KOPT-K1 (cell line): Measurements from ENCODE around the gene PDE8B.

ENCODE experiments used
- H3K27ac ChIP-seq: fragments of 200-600 bp; sonication (generic); 2 replicates; pipeline ENCODE4 v1.5.1; 2016; ENCODE audit warnings: antibody characterized with exemption, mild to moderate bottlenecking, low read depth, low read length; ENCODE audit not compliant: poor library complexity, severe bottlenecking
- H3K36me3 ChIP-seq: fragments of 200-600 bp; sonication (generic); 2 replicates; pipeline ENCODE4 v1.5.1; 2017; ENCODE audit warnings: antibody characterized with exemption, mild to moderate bottlenecking, low read length, moderate library complexity; ENCODE audit not compliant: insufficient read depth
- H3K9me3 ChIP-seq: fragments of 200-600 bp; sonication (generic); 2 replicates; pipeline ENCODE4 v1.5.1; 2017; ENCODE audit warnings: antibody characterized with exemption, low read length, mild to moderate bottlenecking; ENCODE audit not compliant: insufficient read depth, poor library complexity, severe bottlenecking

PDE8B gene

GRCh38 chr5:77180167-77181081 lies 30.1 kb upstream of the PDE8B start:
- H3K36me3 ChIP-seq, result no peaks in the 10 kb centered on the region
- H3K27ac ChIP-seq, result no peak overlapping the region
- H3K9me3 ChIP-seq, result no peaks in the 10 kb centered on the region

- no peak overlapping the region for H3K27ac ChIP-seq
Measured at GRCh38 chr5:77181173-77181572, 29.3 kb upstream of the PDE8B start.

DNA sequence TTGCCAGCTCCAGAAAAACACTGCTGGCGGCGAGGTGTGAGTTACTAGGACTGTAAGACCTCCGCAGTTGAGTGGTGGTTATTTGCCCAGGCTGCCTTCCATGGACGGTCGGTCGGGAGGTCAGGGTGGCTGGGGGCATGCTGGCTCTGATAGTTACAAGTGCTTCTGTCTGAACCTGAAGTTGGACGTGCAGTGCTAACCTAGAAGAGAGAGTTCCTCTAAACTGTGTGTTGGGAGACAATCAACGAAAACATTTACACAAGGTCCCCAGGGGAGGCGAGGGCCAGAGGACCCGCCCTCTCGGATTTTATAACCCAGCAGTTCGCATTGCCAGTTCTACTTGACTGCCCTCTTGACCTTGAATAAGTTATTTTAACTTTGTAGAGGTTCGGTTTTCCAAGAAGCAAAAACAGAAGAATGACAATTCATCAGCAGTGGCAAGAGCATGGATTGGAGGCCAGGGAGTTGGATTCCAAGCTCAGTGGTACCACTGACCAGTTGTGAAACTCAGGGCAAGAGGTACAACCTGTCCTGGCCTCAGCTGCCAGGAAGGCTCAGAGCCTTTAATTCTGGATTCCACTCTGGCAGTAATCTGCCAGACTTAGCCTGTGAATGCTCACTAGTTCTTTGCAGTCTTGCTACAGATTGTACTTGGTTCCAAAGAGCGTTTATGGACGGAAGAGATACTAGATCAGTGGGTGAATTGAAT lies 28.7 kb upstream of the PDE8B start:
- Histone ChIP-seq H3K27ac (no peak overlapping the region), H3K9me3 (no peaks in the 10 kb centered on the region), H3K36me3 (no peaks in the 10 kb centered on the region)

More at GRCh38 chr5:77181173-77181572, 29.3 kb upstream of the PDE8B start:
- H3K36me3 ChIP-seq, result no peaks in the 10 kb centered on the region
- H3K9me3 ChIP-seq, result no peaks in the 10 kb centered on the region

GRCh38 chr5:77182367-77182766 lies 28.1 kb upstream of the PDE8B start:
- no peaks in the 10 kb centered on the region for H3K36me3 ChIP-seq
- H3K9me3 ChIP-seq, result no peaks in the 10 kb centered on the region
- H3K27ac ChIP-seq, result no peak overlapping the region

DNA sequence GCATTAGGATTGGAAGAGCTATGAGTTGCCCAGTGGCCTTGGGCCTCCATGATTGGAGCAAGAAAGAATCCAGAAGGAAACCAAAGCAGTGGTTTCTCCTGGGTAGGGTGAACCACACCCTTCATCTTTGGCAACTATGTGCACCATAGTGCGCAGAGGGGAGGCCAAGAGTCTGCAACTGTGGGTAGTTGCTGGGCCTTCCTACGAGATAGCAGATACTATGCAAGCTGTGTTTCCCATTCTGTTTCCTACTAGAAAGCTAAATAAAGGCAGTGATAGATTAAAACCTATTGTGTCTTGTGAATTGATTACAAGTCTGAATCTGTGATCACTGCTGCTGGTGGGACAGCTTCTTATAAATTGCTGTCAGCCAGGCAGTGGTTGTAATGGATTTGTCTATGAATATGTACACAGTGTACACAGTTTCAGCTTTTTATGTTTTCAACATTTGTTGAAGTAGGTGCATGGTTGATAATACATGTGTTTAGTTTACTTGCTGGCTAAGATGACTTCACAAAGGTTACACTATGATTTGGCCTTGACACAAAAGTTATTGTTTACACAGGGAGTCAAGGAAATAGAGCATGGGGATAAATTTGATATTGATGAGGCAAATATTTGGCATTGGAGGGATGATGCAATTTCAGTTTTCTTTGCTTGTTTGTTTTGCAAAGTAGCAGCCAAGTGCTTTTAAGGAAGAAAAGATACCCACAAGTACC lies 23.7 kb upstream of the PDE8B start:
- no peaks in the 10 kb centered on the region for H3K9me3 ChIP-seq
- H3K36me3 ChIP-seq, result no peaks in the 10 kb centered on the region
- H3K27ac ChIP-seq, result no peak overlapping the region

GRCh38 chr5:77189421-77189820 lies 21.1 kb upstream of the PDE8B start:
- H3K36me3 ChIP-seq, result no peaks in the 10 kb centered on the region
- H3K27ac ChIP-seq, result no peak overlapping the region
- H3K9me3 ChIP-seq, result no peaks in the 10 kb centered on the region

DNA sequence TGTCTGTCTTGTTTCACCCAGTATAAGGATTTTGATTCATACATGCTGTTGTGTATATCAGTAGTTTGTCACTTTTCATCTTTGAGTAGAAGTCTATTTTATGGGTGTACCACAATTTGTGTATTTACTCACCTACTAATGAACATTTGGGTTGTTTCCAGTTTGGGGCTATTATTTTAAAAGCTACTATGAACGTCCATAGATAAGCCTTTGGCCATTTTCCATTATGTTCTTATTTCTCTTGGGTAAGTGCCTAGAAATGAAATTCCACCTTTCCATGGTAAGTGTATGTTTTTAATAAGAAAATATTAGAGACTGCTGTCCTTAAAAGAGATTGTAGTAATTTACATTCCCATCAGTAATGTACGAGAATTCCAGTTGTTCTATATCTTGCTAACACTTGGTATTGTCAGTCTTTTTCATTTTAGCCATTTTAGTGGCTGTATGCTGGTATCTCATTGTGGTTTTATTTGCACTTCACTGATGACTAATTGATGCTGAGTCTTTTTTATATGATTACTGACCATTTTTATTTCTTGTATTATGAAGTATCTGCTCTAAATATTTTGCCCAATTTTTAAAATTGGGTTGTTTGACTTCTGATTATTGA lies 17.9 kb upstream of the PDE8B start:
- peaks cover 2% of the 10 kb centered on the region for H3K9me3 ChIP-seq
- no peaks in the 10 kb centered on the region for H3K36me3 ChIP-seq

DNA sequence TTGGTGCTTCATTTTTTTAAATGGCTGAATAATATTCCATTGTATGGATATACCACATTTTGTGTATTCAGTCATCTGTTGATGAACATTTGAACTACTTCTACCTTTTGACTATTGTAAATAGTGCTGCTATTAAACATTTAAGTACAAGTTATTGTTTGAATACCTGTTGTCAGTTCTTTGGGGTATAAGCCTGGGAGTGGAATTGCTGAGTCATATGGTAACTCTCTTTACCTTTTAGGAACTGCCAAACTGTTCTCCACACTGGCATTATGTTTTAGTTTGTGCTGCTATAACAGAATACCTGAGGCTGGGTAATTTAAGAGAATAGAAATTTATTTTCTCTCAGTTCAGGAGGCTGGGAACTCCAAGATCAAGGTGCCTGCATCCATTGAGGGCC lies 15.7 kb upstream of the PDE8B start:
- H3K36me3 ChIP-seq, result no peaks in the 10 kb centered on the region
- H3K27ac ChIP-seq, result no peak overlapping the region
- H3K9me3 ChIP-seq, result peaks cover 17% of the 10 kb centered on the region

More for the DNA sequence above, 17.9 kb upstream of the PDE8B start:
- H3K27ac ChIP-seq, result no peak overlapping the region

DNA sequence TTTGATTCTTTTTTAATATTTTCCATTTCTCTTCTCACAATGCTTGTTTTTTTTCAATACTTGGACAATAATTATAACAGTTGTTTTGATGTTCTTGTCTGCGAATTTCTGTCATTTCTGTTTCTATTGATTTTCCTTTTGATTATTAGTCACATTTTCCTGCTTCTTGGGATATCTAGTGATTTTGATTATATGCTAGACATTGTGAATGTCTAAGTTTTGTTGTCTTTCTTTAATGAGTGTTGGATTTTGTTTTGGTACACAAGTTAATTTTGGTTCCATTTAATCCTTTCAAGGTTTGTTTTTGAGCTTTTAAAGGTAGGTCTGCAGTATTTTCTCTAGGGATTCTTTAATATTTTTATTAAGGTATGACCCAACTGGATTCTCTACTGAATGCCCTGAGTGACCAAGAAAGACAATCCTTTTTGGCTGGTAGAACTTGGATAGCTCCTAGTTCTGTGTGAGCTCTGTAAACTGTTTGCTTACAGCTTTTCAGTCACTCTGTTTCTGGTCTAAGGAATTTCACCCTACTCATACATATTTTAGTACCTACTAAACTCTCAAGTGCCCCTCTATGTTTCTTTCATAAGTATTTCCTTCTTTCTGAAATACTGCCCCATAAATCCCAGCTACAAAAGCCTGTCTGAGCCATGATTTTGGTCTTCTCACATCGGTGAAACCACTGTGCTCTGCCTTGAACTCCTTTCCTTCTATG lies 12.5 kb upstream of the PDE8B start:
- Histone ChIP-seq H3K27ac (no peak overlapping the region), H3K9me3 (peaks cover 17% of the 10 kb centered on the region), H3K36me3 (no peaks in the 10 kb centered on the region)

DNA sequence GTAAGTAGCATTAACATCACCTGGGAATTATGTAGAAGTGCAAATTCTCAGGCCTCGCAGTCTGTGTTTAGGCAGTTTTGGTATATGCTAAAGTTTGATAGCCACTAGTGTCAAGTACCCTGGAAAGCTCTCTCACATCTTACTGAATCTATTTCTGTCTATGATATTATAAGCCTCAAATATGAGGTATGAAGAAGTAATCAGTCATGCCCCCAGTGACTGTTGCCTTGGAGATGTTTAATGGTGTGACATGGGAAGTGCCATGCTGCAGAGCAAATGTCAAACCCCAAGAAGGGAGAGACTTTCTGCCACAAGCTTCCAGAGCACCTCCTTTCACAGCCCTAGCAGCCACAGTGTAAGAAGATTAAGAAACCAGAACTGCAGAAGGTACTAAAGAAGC lies 9.8 kb upstream of the PDE8B start:
- H3K27ac ChIP-seq, result no peak overlapping the region
- H3K36me3 ChIP-seq, result no peaks in the 10 kb centered on the region
- peaks cover 17% of the 10 kb centered on the region for H3K9me3 ChIP-seq

GRCh38 chr5:77202145-77202544 lies 8.3 kb upstream of the PDE8B start:
- Histone ChIP-seq H3K36me3 (no peaks in the 10 kb centered on the region), H3K9me3 (peaks cover 17% of the 10 kb centered on the region), H3K27ac (no peak overlapping the region)

GRCh38 chr5:77204967-77205366 lies 5.5 kb upstream of the PDE8B start:
- no peaks in the 10 kb centered on the region for H3K36me3 ChIP-seq
- H3K27ac ChIP-seq, result no peak overlapping the region
- H3K9me3 ChIP-seq, result no peaks in the 10 kb centered on the region

- no peaks in the 10 kb centered on the region for H3K36me3 ChIP-seq
- no peaks in the 10 kb centered on the region for H3K9me3 ChIP-seq
- no peak overlapping the region for H3K27ac ChIP-seq
Measured at GRCh38 chr5:77208507-77209163, 1.8 kb upstream of the PDE8B start.

DNA sequence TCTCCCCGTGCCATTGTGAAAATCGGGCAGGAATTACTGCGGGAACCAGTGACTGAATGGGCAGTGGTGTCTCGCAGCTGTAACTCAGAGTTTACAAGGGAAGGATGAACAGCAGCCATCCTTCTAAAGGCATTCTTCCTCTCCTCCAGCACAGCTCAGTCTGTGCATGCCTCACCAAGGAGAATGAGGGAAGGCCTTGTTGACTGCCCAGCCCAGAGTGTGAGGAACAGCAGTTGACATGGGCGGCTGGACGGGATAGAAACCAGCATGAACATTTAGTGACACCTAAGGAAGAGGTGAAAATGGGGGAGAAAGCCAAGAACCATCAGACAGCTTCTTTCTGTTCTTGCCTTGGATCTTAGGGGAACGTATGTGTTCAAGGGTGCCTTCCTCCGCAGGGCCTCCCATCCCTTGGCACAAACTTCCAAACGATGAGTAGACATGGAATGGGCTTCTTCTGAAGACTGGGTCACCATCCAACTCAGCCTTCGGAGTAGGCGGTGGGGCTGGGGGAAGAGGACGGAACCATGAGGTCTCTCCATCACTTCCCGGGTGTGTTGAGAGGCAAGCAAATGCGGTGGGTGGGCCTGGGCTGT lies 887 bp upstream of the PDE8B start:
- Histone ChIP-seq H3K36me3 (no peaks in the 10 kb centered on the region), H3K27ac (no peak overlapping the region), H3K9me3 (no peaks in the 10 kb centered on the region)
